ENCODE data around the gene SLC26A11. TPM values are rescaled to one million over a fixed set of nuclear protein-coding genes. Genes with fewer than 3 reads are reported as not detected.
A peak's percentile ranks its signal among the peaks of the same experiment; 100 is the strongest.
"Not testable (repeated sequence)": the region's sequence is repeated elsewhere in the genome, so short reads cannot be mapped to it uniquely, and the experiment has no call there.

SLC26A11 gene
- total and polyA plus RNA-seq, 4 donors = 19.2 to 61.7 (median 34.1) TPM

- no peak overlapping the region for H3K4me3 ChIP-seq (ENCODE audit: low read depth, low read length)
- H3K36me3 ChIP-seq (ENCODE audit: control insufficient read depth, insufficient read depth, low read length) = peaks cover 16% of the 10 kb centered on the region
- H3K4me1 ChIP-seq (ENCODE audit: control insufficient read depth, insufficient read depth, low read length) = peaks cover 11% of the 10 kb centered on the region
- no peak overlapping the region for H3K27ac ChIP-seq (ENCODE audit: low read depth, low read length)
- H3K9me3 ChIP-seq (ENCODE audit: control insufficient read depth, insufficient read depth, low read length) = no peaks in the 10 kb centered on the region
- H3K27me3 ChIP-seq (ENCODE audit: control insufficient read depth, insufficient read depth, low read length) = no peaks in the 10 kb centered on the region
- DNase-seq (ENCODE audit: low read depth in 4 of 6, low spot score in 6 of 6) = peak in 2 of 6 donors; percentile 48 to 51
- 55% methylated on average over 3 of the region's 4 CpGs for WGBS (ENCODE audit: insufficient coverage)
Measured at GRCh38 chr17:80270836-80271235, 50.6 kb downstream of the SLC26A11 start.

- Histone ChIP-seq H3K4me3 (ENCODE audit: low read depth, low read length) (no peak overlapping the region), H3K27me3 (ENCODE audit: control insufficient read depth, insufficient read depth, low read length) (no peaks in the 10 kb centered on the region), H3K36me3 (ENCODE audit: control insufficient read depth, insufficient read depth, low read length) (peaks cover 16% of the 10 kb centered on the region), H3K9me3 (ENCODE audit: control insufficient read depth, insufficient read depth, low read length) (no peaks in the 10 kb centered on the region), H3K4me1 (ENCODE audit: control insufficient read depth, insufficient read depth, low read length) (peaks cover 11% of the 10 kb centered on the region), H3K27ac (ENCODE audit: low read depth, low read length) (no peak overlapping the region)
- 88% methylated on average over 10 of the region's 10 CpGs for WGBS (ENCODE audit: insufficient coverage)
- no peak for DNase-seq (ENCODE audit: low read depth in 4 of 6, low spot score in 6 of 6)
Measured at GRCh38 chr17:80272366-80272765, 52.1 kb downstream of the SLC26A11 start.

DNA sequence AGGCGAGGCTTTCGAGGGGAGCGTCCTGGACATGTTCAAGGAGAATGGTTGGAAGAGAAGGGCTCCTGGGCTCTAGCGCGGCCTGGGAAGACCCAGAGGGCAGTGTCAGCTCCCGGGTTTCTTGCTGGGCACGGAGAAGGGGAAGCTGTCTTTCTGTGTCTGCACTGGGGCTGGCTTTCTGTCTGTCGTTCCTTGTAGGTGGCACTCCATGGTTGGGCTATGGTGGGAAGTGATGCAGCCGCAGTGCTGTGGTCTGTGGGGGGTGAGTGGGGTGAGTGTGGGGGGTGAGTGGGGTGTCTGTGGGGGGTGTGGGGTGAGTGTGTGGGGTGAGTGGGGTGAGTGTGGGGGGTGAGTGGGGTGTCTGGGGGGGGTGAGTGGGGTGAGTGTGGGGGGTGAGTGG, 54.1 kb downstream of the SLC26A11 start:
- Histone ChIP-seq H3K4me1 (ENCODE audit: control insufficient read depth, insufficient read depth, low read length) (peaks cover 14% of the 10 kb centered on the region), H3K4me3 (ENCODE audit: low read depth, low read length) (no peak overlapping the region), H3K9me3 (ENCODE audit: control insufficient read depth, insufficient read depth, low read length) (no peaks in the 10 kb centered on the region), H3K27ac (ENCODE audit: low read depth, low read length) (no peak overlapping the region), H3K36me3 (ENCODE audit: control insufficient read depth, insufficient read depth, low read length) (peaks cover 31% of the 10 kb centered on the region), H3K27me3 (ENCODE audit: control insufficient read depth, insufficient read depth, low read length) (no peaks in the 10 kb centered on the region)
- 87% methylated on average over 7 of the region's 9 CpGs for WGBS (ENCODE audit: insufficient coverage)
- DNase-seq (ENCODE audit: low read depth in 4 of 6, low spot score in 6 of 6) = no peak

DNA sequence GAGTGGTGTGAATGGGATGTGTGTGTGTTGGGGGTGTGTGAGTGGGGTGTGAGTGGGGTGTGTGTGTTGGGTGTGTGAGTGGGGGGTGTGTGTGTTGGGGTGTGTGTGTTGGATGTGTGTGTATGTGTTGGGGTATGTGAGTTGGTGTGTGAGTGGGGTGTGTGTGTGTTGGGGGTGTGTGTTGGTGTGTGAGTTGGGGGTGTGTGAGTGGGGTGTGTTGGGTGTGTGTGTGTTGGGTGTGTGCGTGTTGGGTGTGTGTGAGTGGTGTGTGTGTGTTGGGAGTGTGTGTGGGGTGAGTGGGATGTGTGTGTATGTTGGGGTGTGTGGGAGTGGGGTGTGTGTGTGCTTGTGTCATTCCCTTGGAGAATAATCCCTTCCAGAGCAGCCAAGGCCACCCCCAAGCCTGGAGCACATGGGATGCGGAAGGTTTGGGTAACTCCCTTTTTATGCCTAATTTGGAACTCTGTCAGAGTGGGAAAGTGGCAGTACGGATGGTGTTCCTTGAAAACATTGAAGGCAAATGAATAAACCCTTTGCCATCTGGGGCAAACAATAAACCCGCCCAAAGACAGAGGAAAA, 54.7 kb downstream of the SLC26A11 start:
- DNase-seq (ENCODE audit: low read depth in 4 of 6, low spot score in 6 of 6) = no peak

DNA sequence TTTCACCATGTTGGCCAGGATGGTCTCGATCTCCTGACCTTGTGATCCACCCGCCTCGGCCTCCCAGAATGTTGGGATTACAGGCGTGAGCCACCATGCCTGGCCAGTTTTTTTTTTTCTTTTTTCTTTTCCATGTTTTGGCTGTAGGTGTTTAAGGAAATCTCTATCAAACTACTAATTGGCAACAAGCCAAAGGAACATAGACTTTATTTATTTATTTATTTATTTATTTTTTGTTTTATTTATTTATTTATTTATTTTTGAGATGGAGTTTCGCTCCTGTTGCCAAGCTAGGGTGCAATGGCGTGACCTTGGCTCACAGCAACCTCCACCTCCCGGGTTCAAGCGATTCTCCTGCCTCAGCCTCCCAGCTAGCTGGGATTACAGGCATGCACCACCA, 55.6 kb downstream of the SLC26A11 start:
- Histone ChIP-seq H3K4me1 (ENCODE audit: control insufficient read depth, insufficient read depth, low read length) (peaks cover 12% of the 10 kb centered on the region), H3K36me3 (ENCODE audit: control insufficient read depth, insufficient read depth, low read length) (peaks cover 31% of the 10 kb centered on the region)
- H3K27ac ChIP-seq (ENCODE audit: low read depth, low read length); H3K4me3 ChIP-seq (ENCODE audit: low read depth, low read length); H3K9me3 ChIP-seq (ENCODE audit: control insufficient read depth, insufficient read depth, low read length); H3K27me3 ChIP-seq (ENCODE audit: control insufficient read depth, insufficient read depth, low read length); DNase-seq (ENCODE audit: low read depth in 4 of 6, low spot score in 6 of 6): not testable (repeated sequence)
- 94% methylated on average over 4 of the region's 8 CpGs for WGBS (ENCODE audit: insufficient coverage)

More for the DNA sequence above, 54.7 kb downstream of the SLC26A11 start:
- no peak overlapping the region for H3K4me3 ChIP-seq (ENCODE audit: low read depth, low read length)
- no peak overlapping the region for H3K27ac ChIP-seq (ENCODE audit: low read depth, low read length)
- peaks cover 16% of the 10 kb centered on the region for H3K4me1 ChIP-seq (ENCODE audit: control insufficient read depth, insufficient read depth, low read length)
- WGBS (ENCODE audit: insufficient coverage) = 95% methylated on average over 3 of the region's 4 CpGs
- H3K36me3 ChIP-seq (ENCODE audit: control insufficient read depth, insufficient read depth, low read length) = peaks cover 31% of the 10 kb centered on the region
- H3K27me3 ChIP-seq (ENCODE audit: control insufficient read depth, insufficient read depth, low read length) = no peaks in the 10 kb centered on the region
- H3K9me3 ChIP-seq (ENCODE audit: control insufficient read depth, insufficient read depth, low read length) = no peaks in the 10 kb centered on the region

GRCh38 chr17:80277751-80278671, 57.8 kb downstream of the SLC26A11 start:
- H3K27ac ChIP-seq (ENCODE audit: low read depth, low read length) = no peak overlapping the region
- peaks cover 44% of the 10 kb centered on the region for H3K36me3 ChIP-seq (ENCODE audit: control insufficient read depth, insufficient read depth, low read length)
- no peaks in the 10 kb centered on the region for H3K27me3 ChIP-seq (ENCODE audit: control insufficient read depth, insufficient read depth, low read length)
- H3K4me1 ChIP-seq (ENCODE audit: control insufficient read depth, insufficient read depth, low read length) = peaks cover 12% of the 10 kb centered on the region
- H3K4me3 ChIP-seq (ENCODE audit: low read depth, low read length) = no peak overlapping the region
- WGBS (ENCODE audit: insufficient coverage) = 88% methylated on average over 32 of the region's 34 CpGs
- no peaks in the 10 kb centered on the region for H3K9me3 ChIP-seq (ENCODE audit: control insufficient read depth, insufficient read depth, low read length)
- DNase-seq (ENCODE audit: low read depth in 4 of 6, low spot score in 6 of 6) = no peak

- peak in 3 of 6 donors; percentile 22 to 76 (median 32) for DNase-seq (ENCODE audit: low read depth in 4 of 6, low spot score in 6 of 6)
Measured at GRCh38 chr17:80279895-80280294, 59.7 kb downstream of the SLC26A11 start.

DNA sequence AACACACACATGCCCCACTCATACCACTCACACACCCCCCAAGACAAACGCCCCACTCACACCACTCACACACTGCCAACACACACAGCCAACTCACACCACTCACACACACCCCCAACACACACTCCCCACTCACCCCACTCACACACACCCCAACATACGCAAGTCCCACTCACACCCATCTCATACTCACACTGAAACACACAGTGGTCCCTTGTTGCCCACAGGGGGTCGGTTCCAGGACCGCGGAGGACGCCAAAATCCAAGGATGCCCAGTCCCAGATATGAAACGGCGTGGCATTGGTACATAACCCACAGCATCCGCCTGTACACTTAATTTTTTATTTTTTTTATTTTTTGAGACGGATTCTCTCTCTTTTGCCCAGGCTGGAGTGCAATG, 61.3 kb downstream of the SLC26A11 start:
- Histone ChIP-seq H3K36me3 (ENCODE audit: control insufficient read depth, insufficient read depth, low read length) (peaks cover 51% of the 10 kb centered on the region), H3K27ac (ENCODE audit: low read depth, low read length) (no peak overlapping the region), H3K4me1 (ENCODE audit: control insufficient read depth, insufficient read depth, low read length) (peaks cover 12% of the 10 kb centered on the region), H3K4me3 (ENCODE audit: low read depth, low read length) (no peak overlapping the region), H3K27me3 (ENCODE audit: control insufficient read depth, insufficient read depth, low read length) (no peaks in the 10 kb centered on the region), H3K9me3 (ENCODE audit: control insufficient read depth, insufficient read depth, low read length) (no peaks in the 10 kb centered on the region)
- no peak for DNase-seq (ENCODE audit: low read depth in 4 of 6, low spot score in 6 of 6)
- WGBS (ENCODE audit: insufficient coverage) = 87% methylated on average over 10 of the region's 10 CpGs

More at GRCh38 chr17:80279895-80280294, 59.7 kb downstream of the SLC26A11 start:
- Histone ChIP-seq H3K9me3 (ENCODE audit: control insufficient read depth, insufficient read depth, low read length) (no peaks in the 10 kb centered on the region), H3K36me3 (ENCODE audit: control insufficient read depth, insufficient read depth, low read length) (peaks cover 43% of the 10 kb centered on the region), H3K4me3 (ENCODE audit: low read depth, low read length) (no peak overlapping the region), H3K27ac (ENCODE audit: low read depth, low read length) (no peak overlapping the region), H3K4me1 (ENCODE audit: control insufficient read depth, insufficient read depth, low read length) (peaks cover 12% of the 10 kb centered on the region), H3K27me3 (ENCODE audit: control insufficient read depth, insufficient read depth, low read length) (no peaks in the 10 kb centered on the region)
- WGBS (ENCODE audit: insufficient coverage) = 49% methylated on average over 13 of the region's 14 CpGs

- WGBS (ENCODE audit: insufficient coverage) = 65% methylated on average over 14 of the region's 19 CpGs
- H3K4me3 ChIP-seq (ENCODE audit: low read depth, low read length) = no peak overlapping the region
- peaks cover 58% of the 10 kb centered on the region for H3K36me3 ChIP-seq (ENCODE audit: control insufficient read depth, insufficient read depth, low read length)
- no peak for DNase-seq (ENCODE audit: low read depth in 4 of 6, low spot score in 6 of 6)
- H3K4me1 ChIP-seq (ENCODE audit: control insufficient read depth, insufficient read depth, low read length) = peaks cover 12% of the 10 kb centered on the region
- H3K27me3 ChIP-seq (ENCODE audit: control insufficient read depth, insufficient read depth, low read length) = no peaks in the 10 kb centered on the region
- H3K27ac ChIP-seq (ENCODE audit: low read depth, low read length) = no peak overlapping the region
- H3K9me3 ChIP-seq (ENCODE audit: control insufficient read depth, insufficient read depth, low read length) = no peaks in the 10 kb centered on the region
Measured at GRCh38 chr17:80283116-80283852, 63.1 kb downstream of the SLC26A11 start.

All from spinal cord (tissue), 10 donors.